Measurements from ENCODE around the gene TERC.
"Not testable (repeated sequence)": the region's sequence is repeated elsewhere in the genome, so short reads cannot be mapped to it uniquely, and the experiment has no call there.

DNA sequence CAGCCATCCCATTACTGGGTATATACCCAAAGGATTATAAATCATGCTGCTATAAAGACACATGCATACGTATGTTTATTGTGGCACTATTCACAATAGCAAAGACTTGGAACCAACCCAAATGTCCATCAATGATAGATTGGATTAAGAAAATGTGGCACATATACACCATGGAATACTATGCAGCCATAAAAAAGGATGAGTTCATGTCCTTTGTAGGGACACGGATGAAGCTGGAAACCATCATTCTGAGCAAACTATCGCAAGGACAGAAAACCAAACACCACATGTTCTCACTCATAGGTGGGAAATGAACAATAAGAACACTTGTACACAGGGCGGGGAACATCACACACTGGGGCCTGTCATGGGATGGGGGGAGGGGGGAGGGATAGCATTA, 46.4 kb downstream of the TERC start:
- TF ChIP-seq CTCF (IDR thresholded peaks at IDR 0.05 in 2 of 3, conservative IDR thresholded peaks at IDR 0.05 in 1 of 3; ENCODE audit: control insufficient read depth in 2 of 3, extremely low read depth in 1 of 3, insufficient read depth in 1 of 3, low read depth in 3 of 3, low read length in 3 of 3); POLR2A (IDR thresholded peaks at IDR 0.05; ENCODE audit: low read depth, low read length); CEBPZ (IDR thresholded peaks at IDR 0.05; ENCODE audit: low read depth, low read length); GABPA (IDR thresholded peaks at IDR 0.05; ENCODE audit: low read depth); CEBPB (IDR thresholded peaks at IDR 0.05; ENCODE audit: borderline replicate concordance in 1 of 2, low read depth in 2 of 2, low read length in 2 of 2); RELA (IDR thresholded peaks at IDR 0.05; ENCODE audit: borderline replicate concordance, partially characterized antibody); ATF3 (IDR thresholded peaks at IDR 0.05; ENCODE audit: borderline replicate concordance, extremely low read depth, low read depth, low read length); CHD4 (IDR thresholded peaks at IDR 0.05): not testable (repeated sequence)

Data from GM12878 (cell line).